Liver (tissue), 3 donors: ENCODE data around the gene TRIM56.
"Not testable (repeated sequence)": the region's sequence is repeated elsewhere in the genome, so short reads cannot be mapped to it uniquely, and the experiment has no call there.

Experiments
- EGR1 ChIP-seq, 2 donors: IDR thresholded peaks; 2 replicates each; pipeline ENCODE4 v1.6.1; 2016 to 2018; ENCODE audit warnings: antibody characterized with exemption in 2 of 2, low read depth in 2 of 2
- FOXA1 ChIP-seq: IDR thresholded peaks from 2 replicates; pipeline ENCODE4 v1.6.1; 2016; ENCODE audit warnings: antibody characterized with exemption
- GABPA ChIP-seq, 2 donors: IDR thresholded peaks in 1 of 2; conservative IDR thresholded peaks in 1 of 2; 2 replicates each; pipeline ENCODE4 v1.6.1; 2016; ENCODE audit warnings: antibody characterized with exemption in 2 of 2, mild to moderate bottlenecking in 1 of 2, moderate library complexity in 1 of 2
- JUND ChIP-seq, 2 donors: IDR thresholded peaks; 2 replicates each; pipeline ENCODE4 v1.6.1; 2016; ENCODE audit warnings: antibody characterized with exemption in 2 of 2
- RAD21 ChIP-seq, 2 donors: IDR thresholded peaks; 2 replicates each; pipeline ENCODE4 v1.6.1; 2016; ENCODE audit warnings: antibody characterized with exemption in 2 of 2, mild to moderate bottlenecking in 2 of 2
- SP1 ChIP-seq: IDR thresholded peaks from 2 replicates; pipeline ENCODE4 v1.6.1; 2018; ENCODE audit warnings: antibody characterized with exemption, mild to moderate bottlenecking
- TAF1 ChIP-seq: conservative IDR thresholded peaks from 2 replicates; pipeline ENCODE4 v1.6.1; 2016; ENCODE audit warnings: antibody characterized with exemption, mild to moderate bottlenecking
- YY1 ChIP-seq: IDR thresholded peaks from 2 replicates; pipeline ENCODE4 v1.6.1; 2016; ENCODE audit warnings: antibody characterized with exemption, mild to moderate bottlenecking
- TF ChIP-seq, protein P1 (sequence below): fragments of 150-350 bp; IDR thresholded peaks from 2 replicates; pipeline ENCODE4 v1.5.1; 2017; ENCODE audit warnings: improper control_type of control experiment, low read depth, low read length; ENCODE audit not compliant: missing input control
- TF ChIP-seq, protein P2 (sequence below): IDR thresholded peaks from 2 replicates; pipeline ENCODE4 v1.6.1; 2016; ENCODE audit warnings: antibody characterized with exemption, mild to moderate bottlenecking
- TF ChIP-seq, protein P3 (sequence below): IDR thresholded peaks from 2 replicates; pipeline ENCODE4 v1.6.1; 2016; ENCODE audit warnings: antibody characterized with exemption
- TF ChIP-seq, protein P4 (sequence below): IDR thresholded peaks from 2 replicates; pipeline ENCODE4 v1.6.1; 2016; ENCODE audit warnings: antibody characterized with exemption
- TF ChIP-seq, protein P5 (sequence below): IDR thresholded peaks from 2 replicates; pipeline ENCODE4 v1.6.1; 2016; ENCODE audit warnings: antibody characterized with exemption
- donor health status: healthy.
- donor health status: healthy.

DNA sequence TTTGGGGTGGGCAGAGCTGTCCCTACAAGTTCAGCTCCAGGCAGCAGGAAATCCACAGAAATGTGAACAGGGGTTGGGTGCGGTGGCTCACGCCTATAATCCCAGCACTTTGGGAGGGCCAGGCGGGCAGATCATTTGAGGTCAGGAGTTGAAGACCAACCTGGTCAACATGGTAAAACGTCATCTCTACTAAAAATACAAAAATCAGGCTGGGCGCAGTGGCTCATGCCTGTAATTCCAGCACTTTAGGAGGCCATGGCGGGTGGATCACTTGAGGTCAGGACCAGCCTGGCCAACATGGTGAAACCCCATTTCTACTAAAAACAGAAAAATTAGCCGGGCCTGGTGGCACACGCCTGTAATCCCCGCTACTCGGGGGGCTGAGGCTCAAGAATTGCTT, 18.4 kb downstream of the TRIM56 start:
- TF ChIP-seq, protein P1, sequence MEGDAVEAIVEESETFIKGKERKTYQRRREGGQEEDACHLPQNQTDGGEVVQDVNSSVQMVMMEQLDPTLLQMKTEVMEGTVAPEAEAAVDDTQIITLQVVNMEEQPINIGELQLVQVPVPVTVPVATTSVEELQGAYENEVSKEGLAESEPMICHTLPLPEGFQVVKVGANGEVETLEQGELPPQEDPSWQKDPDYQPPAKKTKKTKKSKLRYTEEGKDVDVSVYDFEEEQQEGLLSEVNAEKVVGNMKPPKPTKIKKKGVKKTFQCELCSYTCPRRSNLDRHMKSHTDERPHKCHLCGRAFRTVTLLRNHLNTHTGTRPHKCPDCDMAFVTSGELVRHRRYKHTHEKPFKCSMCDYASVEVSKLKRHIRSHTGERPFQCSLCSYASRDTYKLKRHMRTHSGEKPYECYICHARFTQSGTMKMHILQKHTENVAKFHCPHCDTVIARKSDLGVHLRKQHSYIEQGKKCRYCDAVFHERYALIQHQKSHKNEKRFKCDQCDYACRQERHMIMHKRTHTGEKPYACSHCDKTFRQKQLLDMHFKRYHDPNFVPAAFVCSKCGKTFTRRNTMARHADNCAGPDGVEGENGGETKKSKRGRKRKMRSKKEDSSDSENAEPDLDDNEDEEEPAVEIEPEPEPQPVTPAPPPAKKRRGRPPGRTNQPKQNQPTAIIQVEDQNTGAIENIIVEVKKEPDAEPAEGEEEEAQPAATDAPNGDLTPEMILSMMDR: not testable (repeated sequence)
- TF ChIP-seq JUND (IDR thresholded peaks at IDR 0.05); GABPA (IDR thresholded peaks at IDR 0.05 in 1 of 2, conservative IDR thresholded peaks at IDR 0.05 in 1 of 2); TAF1; YY1; SP1; FOXA1; EGR1 (IDR thresholded peaks at IDR 0.05; ENCODE audit: low read depth in 2 of 2); RAD21 (IDR thresholded peaks at IDR 0.05): not testable (repeated sequence)
- TF ChIP-seq, protein P2, sequence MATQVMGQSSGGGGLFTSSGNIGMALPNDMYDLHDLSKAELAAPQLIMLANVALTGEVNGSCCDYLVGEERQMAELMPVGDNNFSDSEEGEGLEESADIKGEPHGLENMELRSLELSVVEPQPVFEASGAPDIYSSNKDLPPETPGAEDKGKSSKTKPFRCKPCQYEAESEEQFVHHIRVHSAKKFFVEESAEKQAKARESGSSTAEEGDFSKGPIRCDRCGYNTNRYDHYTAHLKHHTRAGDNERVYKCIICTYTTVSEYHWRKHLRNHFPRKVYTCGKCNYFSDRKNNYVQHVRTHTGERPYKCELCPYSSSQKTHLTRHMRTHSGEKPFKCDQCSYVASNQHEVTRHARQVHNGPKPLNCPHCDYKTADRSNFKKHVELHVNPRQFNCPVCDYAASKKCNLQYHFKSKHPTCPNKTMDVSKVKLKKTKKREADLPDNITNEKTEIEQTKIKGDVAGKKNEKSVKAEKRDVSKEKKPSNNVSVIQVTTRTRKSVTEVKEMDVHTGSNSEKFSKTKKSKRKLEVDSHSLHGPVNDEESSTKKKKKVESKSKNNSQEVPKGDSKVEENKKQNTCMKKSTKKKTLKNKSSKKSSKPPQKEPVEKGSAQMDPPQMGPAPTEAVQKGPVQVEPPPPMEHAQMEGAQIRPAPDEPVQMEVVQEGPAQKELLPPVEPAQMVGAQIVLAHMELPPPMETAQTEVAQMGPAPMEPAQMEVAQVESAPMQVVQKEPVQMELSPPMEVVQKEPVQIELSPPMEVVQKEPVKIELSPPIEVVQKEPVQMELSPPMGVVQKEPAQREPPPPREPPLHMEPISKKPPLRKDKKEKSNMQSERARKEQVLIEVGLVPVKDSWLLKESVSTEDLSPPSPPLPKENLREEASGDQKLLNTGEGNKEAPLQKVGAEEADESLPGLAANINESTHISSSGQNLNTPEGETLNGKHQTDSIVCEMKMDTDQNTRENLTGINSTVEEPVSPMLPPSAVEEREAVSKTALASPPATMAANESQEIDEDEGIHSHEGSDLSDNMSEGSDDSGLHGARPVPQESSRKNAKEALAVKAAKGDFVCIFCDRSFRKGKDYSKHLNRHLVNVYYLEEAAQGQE: not testable (repeated sequence)
- TF ChIP-seq, protein P3, sequence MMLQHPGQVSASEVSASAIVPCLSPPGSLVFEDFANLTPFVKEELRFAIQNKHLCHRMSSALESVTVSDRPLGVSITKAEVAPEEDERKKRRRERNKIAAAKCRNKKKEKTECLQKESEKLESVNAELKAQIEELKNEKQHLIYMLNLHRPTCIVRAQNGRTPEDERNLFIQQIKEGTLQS: not testable (repeated sequence)
- TF ChIP-seq, protein P4, sequence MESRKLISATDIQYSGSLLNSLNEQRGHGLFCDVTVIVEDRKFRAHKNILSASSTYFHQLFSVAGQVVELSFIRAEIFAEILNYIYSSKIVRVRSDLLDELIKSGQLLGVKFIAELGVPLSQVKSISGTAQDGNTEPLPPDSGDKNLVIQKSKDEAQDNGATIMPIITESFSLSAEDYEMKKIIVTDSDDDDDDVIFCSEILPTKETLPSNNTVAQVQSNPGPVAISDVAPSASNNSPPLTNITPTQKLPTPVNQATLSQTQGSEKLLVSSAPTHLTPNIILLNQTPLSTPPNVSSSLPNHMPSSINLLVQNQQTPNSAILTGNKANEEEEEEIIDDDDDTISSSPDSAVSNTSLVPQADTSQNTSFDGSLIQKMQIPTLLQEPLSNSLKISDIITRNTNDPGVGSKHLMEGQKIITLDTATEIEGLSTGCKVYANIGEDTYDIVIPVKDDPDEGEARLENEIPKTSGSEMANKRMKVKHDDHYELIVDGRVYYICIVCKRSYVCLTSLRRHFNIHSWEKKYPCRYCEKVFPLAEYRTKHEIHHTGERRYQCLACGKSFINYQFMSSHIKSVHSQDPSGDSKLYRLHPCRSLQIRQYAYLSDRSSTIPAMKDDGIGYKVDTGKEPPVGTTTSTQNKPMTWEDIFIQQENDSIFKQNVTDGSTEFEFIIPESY: not testable (repeated sequence)
- TF ChIP-seq, protein P5, sequence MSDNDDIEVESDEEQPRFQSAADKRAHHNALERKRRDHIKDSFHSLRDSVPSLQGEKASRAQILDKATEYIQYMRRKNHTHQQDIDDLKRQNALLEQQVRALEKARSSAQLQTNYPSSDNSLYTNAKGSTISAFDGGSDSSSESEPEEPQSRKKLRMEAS: not testable (repeated sequence)
